Activated CD8-positive, alpha-beta memory T cell treated with anti-CD3 and anti-CD28 coated beads, Interleukin-2, amount 50 U/mL, for 4 hours (primary cell): Measurements from ENCODE around the gene CFAP92.
"Not testable (repeated sequence)": the region's sequence is repeated elsewhere in the genome, so short reads cannot be mapped to it uniquely, and the experiment has no call there.

Experiments
- DNase-seq: peaks from one replicate; pipeline ENCODE4 v3.0.0-alpha.2; 2020

The CFAP92 gene

GRCh38 chr3:128884992-128885391 lies 108.9 kb downstream of the CFAP92 start:
- no peak for DNase-seq

- no peak for DNase-seq
These were observed 111.2 kb downstream of the CFAP92 start for GRCh38 chr3:128882719-128883118.

GRCh38 chr3:128881576-128881975 lies 112.3 kb downstream of the CFAP92 start:
- no peak for DNase-seq

- DNase-seq: not testable (repeated sequence)
These were observed 113.4 kb downstream of the CFAP92 start for GRCh38 chr3:128880455-128880854.

DNA sequence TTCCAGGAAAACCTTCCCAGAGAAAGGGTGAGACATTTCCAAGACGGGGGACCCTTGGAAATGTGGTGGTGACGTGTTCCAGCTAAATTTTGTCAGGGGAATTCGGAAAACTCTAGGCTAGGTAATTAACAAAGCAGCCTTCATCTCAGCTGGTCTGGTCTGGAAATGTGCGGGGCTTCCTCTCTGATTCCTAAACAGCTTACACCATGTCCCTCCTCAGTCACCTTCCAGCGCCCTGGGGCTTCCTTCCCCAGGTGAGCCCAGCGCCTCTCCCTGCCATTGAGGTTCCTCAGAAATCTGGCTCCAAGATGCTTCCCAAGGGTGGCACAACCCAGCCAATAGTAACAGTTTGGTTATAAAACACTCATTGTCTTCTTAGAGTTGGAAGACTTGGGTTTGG lies 113.9 kb downstream of the CFAP92 start:
- DNase-seq: no peak

DNA sequence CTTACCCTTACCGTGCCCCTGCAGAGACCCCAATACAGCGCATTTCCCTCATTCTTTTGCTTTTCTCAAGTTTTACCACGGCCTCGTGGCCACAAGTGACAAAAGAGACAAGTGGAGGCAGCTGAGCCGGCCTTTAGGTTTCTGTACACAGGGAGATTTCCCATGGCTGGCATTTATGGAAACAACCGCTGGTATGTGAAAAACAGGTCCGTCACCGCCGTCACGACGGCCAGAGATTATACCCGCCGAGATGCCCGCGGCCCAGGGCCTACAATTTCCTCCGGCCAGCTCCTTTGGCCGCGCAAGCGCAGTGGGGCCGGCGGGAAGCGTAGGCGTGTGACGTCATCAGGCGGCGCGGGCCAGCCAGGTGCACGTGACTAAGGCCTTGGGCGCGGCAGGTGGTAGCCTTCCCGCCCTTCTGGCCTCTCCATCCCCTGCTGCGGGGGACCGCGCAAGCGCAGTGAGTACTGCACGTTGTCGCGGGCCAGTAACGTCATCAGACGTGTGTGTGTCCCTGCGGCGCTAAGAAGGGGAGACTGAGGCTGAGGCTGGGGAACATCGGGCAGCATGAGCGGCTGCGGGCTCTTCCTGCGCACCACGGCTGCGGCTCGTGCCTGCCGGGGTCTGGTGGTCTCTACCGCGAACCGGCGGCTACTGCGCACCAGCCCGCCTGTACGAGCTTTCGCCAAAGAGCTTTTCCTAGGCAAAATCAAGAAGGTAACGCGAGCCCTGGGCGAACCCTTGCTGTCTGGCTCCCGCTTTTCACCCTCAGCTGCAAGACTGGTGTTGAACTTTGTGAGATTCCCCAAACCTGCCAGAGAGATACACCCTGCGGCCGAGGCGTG lies 114.5 kb downstream of the CFAP92 start, which contains the start of gene ACAD9:
TSS of gene ACAD9 (plus strand) at position 496 of the 845 bp plus-strand sequence. CDS start at position 568, 72 bp downstream.
- DNase-seq: peak; percentile 97

- no peak for DNase-seq
These were observed 115.2 kb downstream of the CFAP92 start for GRCh38 chr3:128878556-128879124.

DNA sequence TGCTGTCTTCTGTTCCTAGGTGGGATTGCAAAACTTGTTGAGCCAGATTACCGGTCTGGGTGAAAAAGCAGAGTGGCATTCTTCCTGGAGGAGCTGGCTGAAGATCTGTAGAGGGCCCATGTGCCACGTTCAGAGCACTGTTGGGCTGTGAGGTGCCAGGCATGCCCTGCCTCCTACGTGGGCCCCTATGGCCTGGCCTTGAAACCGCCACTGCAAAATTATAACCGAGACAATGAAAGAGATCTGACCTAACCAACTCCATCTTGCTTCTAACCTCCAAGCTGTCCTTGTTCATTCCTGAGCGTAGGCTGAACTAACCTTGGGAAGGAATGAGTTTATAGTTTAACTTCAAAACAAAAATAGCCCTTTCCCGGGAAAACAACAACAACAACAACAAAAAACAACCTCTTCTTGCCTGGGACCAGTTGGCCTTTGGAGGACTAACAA lies 115.8 kb downstream of the CFAP92 start:
- DNase-seq: no peak

- peak; percentile 62 for DNase-seq
These were observed 118.2 kb downstream of the CFAP92 start for GRCh38 chr3:128875556-128876120.

DNA sequence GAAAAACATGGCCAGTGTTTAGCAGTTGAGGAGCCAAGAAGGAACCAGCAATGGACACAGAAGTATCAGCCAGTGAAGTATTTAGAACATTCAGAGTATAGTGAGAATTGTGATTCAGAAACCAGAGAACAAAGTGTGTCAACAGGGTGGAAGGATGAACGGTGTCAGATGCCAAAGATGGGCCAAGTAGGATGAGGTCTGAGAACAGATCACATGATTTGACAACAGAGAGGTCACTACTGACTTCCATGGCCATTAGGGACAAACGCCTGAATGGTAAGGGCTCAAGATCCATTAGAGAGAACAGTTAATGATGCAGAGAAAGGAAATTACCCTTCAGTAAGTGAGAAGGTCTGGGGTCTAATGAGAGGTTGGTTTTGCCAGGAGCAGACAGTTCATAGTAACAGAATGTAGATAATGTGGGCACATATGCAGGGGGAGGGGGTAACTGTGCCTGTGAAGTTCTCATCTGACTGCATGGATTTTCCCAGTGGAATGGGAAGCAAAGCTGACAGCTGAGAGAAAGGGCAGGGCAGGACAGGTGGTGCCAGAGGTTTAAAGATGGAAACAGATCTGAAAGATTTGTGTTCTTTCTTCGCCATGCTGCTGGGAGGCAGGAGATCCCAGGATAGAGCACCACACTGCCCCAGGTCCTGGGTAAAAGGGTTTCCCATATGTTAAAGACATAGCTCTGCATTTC lies 119.2 kb downstream of the CFAP92 start:
- DNase-seq: no peak

GRCh38 chr3:128873244-128874022 lies 120.4 kb downstream of the CFAP92 start:
- no peak for DNase-seq

DNA sequence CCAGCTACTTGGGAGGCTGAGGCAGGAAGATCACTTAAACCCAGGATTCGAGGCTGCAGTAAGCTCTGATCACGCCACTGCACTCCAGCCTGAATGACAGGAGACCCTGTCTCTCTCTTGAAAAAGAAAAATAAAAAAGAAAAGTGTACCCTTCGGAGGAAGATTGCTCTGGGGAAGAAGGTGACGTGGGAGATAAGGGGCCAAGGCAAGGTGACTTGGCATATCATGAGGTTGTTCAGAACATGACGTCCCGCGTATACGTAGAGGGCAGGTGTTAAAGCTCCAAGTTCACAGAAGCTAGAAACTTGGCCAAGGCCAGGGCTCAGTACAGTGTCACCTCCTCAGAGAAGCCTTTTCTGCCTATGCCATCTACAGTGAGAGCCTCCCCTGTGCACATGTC lies 121.1 kb downstream of the CFAP92 start:
- no peak for DNase-seq

DNA sequence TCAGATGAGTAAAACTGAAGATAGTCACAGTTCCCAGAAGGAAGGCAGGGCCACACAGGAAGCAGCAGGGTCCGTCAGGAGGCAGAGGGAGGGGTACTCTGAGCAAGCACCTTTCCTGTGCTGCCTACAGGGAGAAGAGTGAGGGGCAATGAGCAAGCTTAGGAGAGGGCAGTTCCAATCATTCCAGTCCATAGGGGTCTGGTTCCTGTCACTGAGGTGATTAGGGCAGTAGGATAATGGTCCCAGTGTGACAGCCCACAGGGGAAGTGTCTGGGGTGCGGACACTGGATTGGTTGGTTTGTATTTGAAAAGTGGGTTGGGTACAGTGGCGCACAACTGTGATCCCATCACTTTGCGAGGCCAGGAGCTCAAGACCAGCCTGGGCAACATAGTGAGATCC lies 121.6 kb downstream of the CFAP92 start:
- DNase-seq: no peak

- no peak for DNase-seq
These were observed 123.5 kb downstream of the CFAP92 start for GRCh38 chr3:128870347-128870746.

DNA sequence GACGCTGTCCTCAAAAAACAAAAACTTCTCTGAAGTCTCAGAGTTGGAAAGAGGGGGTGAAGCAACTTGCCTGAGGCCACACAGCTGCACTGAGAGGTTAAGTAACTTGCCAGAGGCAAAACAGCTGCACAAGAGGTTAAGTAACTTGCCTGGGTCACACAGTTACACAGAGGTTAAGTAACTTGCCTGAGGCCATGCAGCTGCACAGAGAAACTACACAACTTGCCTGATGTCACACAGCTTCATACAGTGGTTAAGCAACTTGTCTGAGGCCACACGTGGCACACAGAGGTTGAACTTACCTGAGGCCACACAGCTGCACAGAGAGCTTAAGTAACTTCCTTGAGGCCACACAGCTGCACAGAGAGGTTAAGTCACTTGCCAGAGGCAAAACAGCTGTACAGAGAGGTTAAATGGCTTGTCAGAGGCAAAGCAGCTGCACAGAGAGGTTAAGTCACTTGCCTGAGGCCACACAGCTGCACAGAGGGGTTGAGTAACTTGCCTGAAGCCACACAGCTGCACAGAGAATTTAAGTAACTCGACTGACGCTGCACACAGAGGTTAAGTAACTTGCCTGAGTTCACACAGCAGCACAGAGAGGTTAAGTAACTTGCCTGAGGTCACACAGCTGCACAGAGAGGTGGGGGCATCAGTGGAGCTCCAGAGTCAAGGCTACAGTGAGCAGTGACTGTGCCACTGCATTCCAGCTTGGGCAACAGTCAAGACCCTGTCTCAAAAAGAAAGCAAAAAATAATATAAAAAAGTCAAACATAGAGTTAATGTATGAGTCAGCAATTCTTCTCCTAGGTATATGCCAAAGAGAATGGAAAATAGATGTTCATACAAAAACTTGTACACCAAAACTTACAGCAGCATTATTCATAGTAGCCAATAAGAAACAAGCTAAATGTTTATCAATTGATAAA lies 126.4 kb downstream of the CFAP92 start:
- DNase-seq: no peak

GRCh38 chr3:128864849-128865804 lies 128.7 kb downstream of the CFAP92 start:
- not testable (repeated sequence) for DNase-seq

DNA sequence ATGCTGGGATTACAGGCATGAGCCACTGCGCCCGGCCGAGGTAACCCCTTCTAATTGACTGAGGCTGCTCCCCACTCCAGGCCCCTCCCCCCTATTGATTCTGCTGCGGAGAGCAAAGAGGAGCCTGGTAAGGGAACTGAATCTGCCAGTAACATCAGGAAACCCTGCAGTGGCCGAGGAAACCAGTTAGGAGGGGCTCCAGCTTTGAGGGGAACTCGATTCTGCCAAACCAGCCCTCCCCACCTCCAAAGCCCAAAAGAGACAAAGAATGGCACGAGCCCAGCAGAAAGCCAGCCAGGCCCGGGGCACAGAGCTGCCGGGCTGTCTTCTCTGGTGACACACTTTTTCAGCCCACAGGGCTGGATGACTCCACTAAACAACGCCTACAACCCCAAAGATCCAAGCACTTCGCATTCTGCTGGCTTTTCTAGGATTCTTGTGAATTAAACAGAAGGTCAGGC lies 129.5 kb downstream of the CFAP92 start:
- DNase-seq: no peak

DNA sequence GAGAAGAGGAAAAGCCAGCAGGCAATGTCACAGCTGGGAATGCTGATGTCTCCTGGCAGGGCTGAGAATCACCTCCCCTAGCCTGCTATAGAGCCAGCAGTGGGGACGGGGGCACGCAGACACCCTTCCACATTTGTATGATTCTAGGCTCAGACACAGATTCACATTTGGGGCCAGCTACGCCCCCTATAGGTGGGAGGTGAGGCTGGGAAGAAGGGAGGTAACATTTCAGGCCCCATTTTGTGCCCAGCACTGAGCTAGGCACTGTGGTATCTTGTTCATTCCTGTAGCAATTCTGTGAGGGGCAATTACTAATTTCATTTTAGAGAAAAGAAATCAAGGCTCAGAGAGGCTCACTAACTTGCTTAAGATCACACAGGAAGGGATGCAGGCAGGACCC lies 130.3 kb downstream of the CFAP92 start:
- no peak for DNase-seq

DNA sequence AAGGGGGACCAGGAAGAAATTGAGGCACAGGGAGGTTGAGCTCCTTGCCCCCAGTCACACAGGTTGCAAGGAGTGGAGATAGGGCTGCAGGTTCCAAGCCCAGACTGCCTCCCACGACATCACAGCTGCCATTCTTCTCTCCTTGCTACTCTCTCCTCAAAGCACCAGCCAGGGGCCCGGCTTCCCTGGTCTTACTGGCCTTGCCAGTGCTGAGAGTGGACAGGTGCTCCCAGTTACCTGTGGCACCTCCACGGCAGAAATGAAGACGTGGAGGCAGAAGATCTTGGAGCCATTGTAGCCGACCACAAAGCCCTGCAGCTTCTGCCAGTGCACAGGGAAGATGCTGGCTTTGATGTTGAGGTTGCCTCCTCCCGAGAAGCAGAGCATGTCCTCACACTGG lies 132.4 kb downstream of the CFAP92 start:
- DNase-seq: no peak
